Fibroblast of lung (primary cell): ENCODE measurements around the gene SEC11A.

Source experiments
- CTCF ChIP-seq, 2 donors: IDR thresholded peaks in 1 of 2; conservative IDR thresholded peaks in 1 of 2; 1 replicate in 1 of 2; 2 replicates in 1 of 2; pipeline ENCODE4 v1.5.1; 2011 to 2012; ENCODE audit warnings: low read length in 2 of 2, control low read depth in 1 of 2, inconsistent platforms in 1 of 2, low read depth in 1 of 2, mild to moderate bottlenecking in 1 of 2
- EZH2 ChIP-seq: IDR thresholded peaks from 2 replicates; pipeline ENCODE4 v1.5.1; 2012; ENCODE audit warnings: low read length, control low read depth, mild to moderate bottlenecking; ENCODE audit errors: missing control alignments

GRCh38 chr15:84696757-84697156, 19.2 kb downstream of the SEC11A start:
- TF ChIP-seq CTCF (conservative IDR thresholded peaks at IDR 0.05 in 1 of 2, IDR thresholded peaks at IDR 0.05 in 1 of 2; ENCODE audit: low read depth in 1 of 2, low read length in 2 of 2), result no peak
- TF ChIP-seq EZH2, result no peak
